GDM1 (cell line): ENCODE measurements around the gene OR5W2.
"Not testable (repeated sequence)": the region's sequence is repeated elsewhere in the genome, so short reads cannot be mapped to it uniquely, and the experiment has no call there.

ENCODE experiments used
- DNase-seq: peaks from one replicate; lab custom pipeline; 2025; lab: John Stamatoyannopoulos, UW

OR5W2 gene

GRCh38 chr11:55914482-55914881, at the start of gene OR5W2:
TSS of gene OR5W2 (minus strand) at chr11:55914582. CDS start at chr11:55914582, 0 bp downstream.
- no peak for DNase-seq

- DNase-seq, result no peak
Observed at GRCh38 chr11:55956521-55956920, 42.1 kb upstream of the OR5W2 start.

- no peak for DNase-seq
Observed at GRCh38 chr11:55949330-55949729, 34.9 kb upstream of the OR5W2 start.

GRCh38 chr11:55942785-55943392, 28.5 kb upstream of the OR5W2 start:
- no peak for DNase-seq

GRCh38 chr11:55936300-55936699, 21.9 kb upstream of the OR5W2 start, which contains the start of gene OR5I1:
TSS of gene OR5I1 (minus strand) at chr11:55936400. CDS start at chr11:55936400, 0 bp downstream.
- no peak for DNase-seq

- no peak for DNase-seq
Observed at GRCh38 chr11:55920537-55920936, 6.2 kb upstream of the OR5W2 start.

- DNase-seq, result no peak
Observed at GRCh38 chr11:55902308-55902707, 12.1 kb downstream of the OR5W2 start.

- no peak for DNase-seq
Observed at GRCh38 chr11:55895216-55895615, 19.2 kb downstream of the OR5W2 start.

- DNase-seq, result not testable (repeated sequence)
Observed at GRCh38 chr11:55885481-55885880, 28.9 kb downstream of the OR5W2 start.

- DNase-seq, result not testable (repeated sequence)
Observed at GRCh38 chr11:55884995-55885394, 29.4 kb downstream of the OR5W2 start.

GRCh38 chr11:55882997-55883396, 31.4 kb downstream of the OR5W2 start, which contains the start of gene TRIM51:
TSS of gene TRIM51 (plus strand) at chr11:55883297. CDS start at chr11:55885429, 2,132 bp downstream.
- DNase-seq, result not testable (repeated sequence)

GRCh38 chr11:55873146-55873545, 41.2 kb downstream of the OR5W2 start:
- not testable (repeated sequence) for DNase-seq

- DNase-seq, result not testable (repeated sequence)
Observed at GRCh38 chr11:55872731-55873130, 41.7 kb downstream of the OR5W2 start.

GRCh38 chr11:55867354-55867753, 47.0 kb downstream of the OR5W2 start:
- not testable (repeated sequence) for DNase-seq
